HUES48 (cell line): ENCODE data around the gene TEX11.

Experiments
- H3K27ac ChIP-seq: one replicate; pipeline ENCODE4 v1.7.0; 2013; ENCODE audit warnings: low read depth, low read length, inconsistent platforms
- H3K27me3 ChIP-seq: 2 replicates; pipeline ENCODE4 v1.6.1; 2013; ENCODE audit warnings: mild to moderate bottlenecking, low read length; ENCODE audit not compliant: control insufficient read depth, insufficient read depth
- H3K36me3 ChIP-seq: 2 replicates; pipeline ENCODE4 v1.6.1; 2013; ENCODE audit warnings: low read length; ENCODE audit not compliant: control insufficient read depth, insufficient read depth
- H3K4me1 ChIP-seq: 2 replicates; pipeline ENCODE4 v1.6.1; 2013; ENCODE audit warnings: mild to moderate bottlenecking, low read length; ENCODE audit not compliant: control insufficient read depth, insufficient read depth
- H3K4me3 ChIP-seq: 2 replicates; pipeline ENCODE4 v1.5.1; 2013; ENCODE audit warnings: mild to moderate bottlenecking, low read depth, low read length
- H3K9ac ChIP-seq: 2 replicates; pipeline ENCODE4 v1.6.1; 2013; ENCODE audit warnings: mild to moderate bottlenecking, low read depth, low read length, moderate library complexity
- H3K9me3 ChIP-seq: 2 replicates; pipeline ENCODE4 v1.6.1; 2013; ENCODE audit warnings: low read length; ENCODE audit not compliant: control insufficient read depth, insufficient read depth

TEX11 gene

GRCh38 chrX:70497026-70497425 is 411.5 kb downstream of the TEX11 start:
- peaks cover 99% of the 10 kb centered on the region for H3K36me3 ChIP-seq
- no peaks in the 10 kb centered on the region for H3K27me3 ChIP-seq
- no peak overlapping the region for H3K4me3 ChIP-seq

GRCh38 chrX:70496491-70496890 is 412.0 kb downstream of the TEX11 start:
- H3K36me3 ChIP-seq: peaks cover 99% of the 10 kb centered on the region
- H3K4me1 ChIP-seq: no peaks in the 10 kb centered on the region
- H3K27ac ChIP-seq: no peak overlapping the region
- no peak overlapping the region for H3K4me3 ChIP-seq
- H3K27me3 ChIP-seq: no peaks in the 10 kb centered on the region
- H3K9ac ChIP-seq: no peak overlapping the region
- peaks cover 60% of the 10 kb centered on the region for H3K9me3 ChIP-seq

More at GRCh38 chrX:70497026-70497425, 411.5 kb downstream of the TEX11 start:
- H3K9ac ChIP-seq: no peak overlapping the region
- H3K27ac ChIP-seq: no peak overlapping the region
- peaks cover 55% of the 10 kb centered on the region for H3K9me3 ChIP-seq
- H3K4me1 ChIP-seq: no peaks in the 10 kb centered on the region

- peaks cover 94% of the 10 kb centered on the region for H3K36me3 ChIP-seq
- no peak overlapping the region for H3K4me3 ChIP-seq
- H3K9ac ChIP-seq: no peak overlapping the region
- peaks cover 60% of the 10 kb centered on the region for H3K9me3 ChIP-seq
- H3K27me3 ChIP-seq: no peaks in the 10 kb centered on the region
- no peak overlapping the region for H3K27ac ChIP-seq
- H3K4me1 ChIP-seq: no peaks in the 10 kb centered on the region
These were observed 414.1 kb downstream of the TEX11 start for GRCh38 chrX:70494441-70494840.

- H3K4me1 ChIP-seq: peaks cover 5% of the 10 kb centered on the region
- H3K27me3 ChIP-seq: no peaks in the 10 kb centered on the region
- peaks cover 32% of the 10 kb centered on the region for H3K9me3 ChIP-seq
- peaks cover 69% of the 10 kb centered on the region for H3K36me3 ChIP-seq
- H3K9ac ChIP-seq: no peak overlapping the region
- no peak overlapping the region for H3K4me3 ChIP-seq
- no peak overlapping the region for H3K27ac ChIP-seq
These were observed 419.7 kb downstream of the TEX11 start for GRCh38 chrX:70488856-70489255.

GRCh38 chrX:70485466-70485865 is 423.0 kb downstream of the TEX11 start:
- H3K27me3 ChIP-seq: no peaks in the 10 kb centered on the region
- H3K36me3 ChIP-seq: peaks cover 58% of the 10 kb centered on the region
- no peak overlapping the region for H3K4me3 ChIP-seq
- H3K4me1 ChIP-seq: peaks cover 28% of the 10 kb centered on the region
- H3K9ac ChIP-seq: no peak overlapping the region
- H3K27ac ChIP-seq: no peak overlapping the region
- peaks cover 26% of the 10 kb centered on the region for H3K9me3 ChIP-seq

GRCh38 chrX:70482300-70482699 is 426.2 kb downstream of the TEX11 start:
- Histone ChIP-seq H3K9me3 (peaks cover 21% of the 10 kb centered on the region), H3K4me1 (peaks cover 59% of the 10 kb centered on the region), H3K9ac (no peak overlapping the region), H3K4me3 (no peak overlapping the region), H3K27me3 (no peaks in the 10 kb centered on the region), H3K27ac (no peak overlapping the region), H3K36me3 (peaks cover 47% of the 10 kb centered on the region)

- H3K4me3 ChIP-seq: no peak overlapping the region
- no peak overlapping the region for H3K9ac ChIP-seq
- peaks cover 21% of the 10 kb centered on the region for H3K9me3 ChIP-seq
- peaks cover 41% of the 10 kb centered on the region for H3K36me3 ChIP-seq
- H3K4me1 ChIP-seq: peaks cover 61% of the 10 kb centered on the region
- H3K27me3 ChIP-seq: no peaks in the 10 kb centered on the region
- no peak overlapping the region for H3K27ac ChIP-seq
These were observed 426.8 kb downstream of the TEX11 start for GRCh38 chrX:70481471-70482270.

- H3K9ac ChIP-seq: no peak overlapping the region
- H3K27ac ChIP-seq: peak overlapping the region; percentile 48
- H3K9me3 ChIP-seq: peaks cover 17% of the 10 kb centered on the region
- H3K27me3 ChIP-seq: no peaks in the 10 kb centered on the region
- H3K36me3 ChIP-seq: peaks cover 30% of the 10 kb centered on the region
- peaks cover 62% of the 10 kb centered on the region for H3K4me1 ChIP-seq
- H3K4me3 ChIP-seq: no peak overlapping the region
These were observed 427.9 kb downstream of the TEX11 start for GRCh38 chrX:70480660-70481018.

- Histone ChIP-seq H3K27me3 (no peaks in the 10 kb centered on the region), H3K36me3 (peaks cover 29% of the 10 kb centered on the region), H3K9me3 (peaks cover 17% of the 10 kb centered on the region), H3K4me1 (peaks cover 62% of the 10 kb centered on the region), H3K4me3 (peak overlapping the region; percentile 35), H3K27ac (peak overlapping the region; percentile 48), H3K9ac (no peak overlapping the region)
These were observed 428.4 kb downstream of the TEX11 start for GRCh38 chrX:70479922-70480659.

- H3K4me3 ChIP-seq: peak overlapping the region; percentile 35; the same call in 1 of the 2 replicates
- no peak overlapping the region for H3K9ac ChIP-seq
- H3K27me3 ChIP-seq: no peaks in the 10 kb centered on the region
- H3K9me3 ChIP-seq: peaks cover 17% of the 10 kb centered on the region
- H3K36me3 ChIP-seq: peaks cover 29% of the 10 kb centered on the region
- peaks cover 57% of the 10 kb centered on the region for H3K4me1 ChIP-seq
- H3K27ac ChIP-seq: peak overlapping the region; percentile 89
These were observed 429.1 kb downstream of the TEX11 start for GRCh38 chrX:70479247-70479921.
